Kidney (tissue), 14 donors: ENCODE data around the gene SEPTIN10. TPM values are rescaled to one million over a fixed set of nuclear protein-coding genes. Genes with fewer than 3 reads are reported as not detected.

Source experiments
- DNase-seq, 5 donors: peaks; one replicate each; pipeline ENCODE4 v3.0.0-alpha.2; 2013 to 2020
- FAIRE-seq: peaks from 2 replicates; lab custom pipeline; 2012; peaks lifted over from hg19 to GRCh38; lab: Jason Lieb, UNC
- H3K27ac ChIP-seq, 2 donors: one replicate each; pipeline ENCODE4 v1.7.0; 2013; ENCODE audit warnings: low read depth in 2 of 2, low read length in 2 of 2, inconsistent platforms in 1 of 2
- H3K27me3 ChIP-seq: one replicate; pipeline ENCODE4 v1.7.1; 2013; ENCODE audit warnings: low read length, inconsistent platforms; ENCODE audit not compliant: control insufficient read depth, insufficient read depth
- H3K36me3 ChIP-seq, 3 donors: one replicate each; pipeline versions ENCODE4 v1.7.0 to v1.7.1; 2013; ENCODE audit warnings: low read length in 3 of 3, control low read depth in 1 of 3, inconsistent platforms in 1 of 3; ENCODE audit not compliant: insufficient read depth in 3 of 3, control insufficient read depth in 2 of 3
- H3K4me1 ChIP-seq, 3 donors: one replicate each; pipeline versions ENCODE4 v1.7.0 to v1.7.1; 2013; ENCODE audit warnings: low read length in 3 of 3, inconsistent platforms in 1 of 3, low read depth in 1 of 3; ENCODE audit not compliant: control insufficient read depth in 2 of 3, insufficient read depth in 2 of 3
- H3K4me3 ChIP-seq, 3 donors: one replicate each; pipeline versions ENCODE4 v1.7.0 to v1.8.1; 2013; ENCODE audit warnings: low read length in 3 of 3, control low read depth in 1 of 3, inconsistent platforms in 1 of 3
- H3K9ac ChIP-seq, 3 donors: one replicate each; pipeline versions ENCODE4 v1.7.0 to v1.7.1; 2013; ENCODE audit warnings: low read length in 3 of 3, control low read depth in 1 of 3, inconsistent platforms in 1 of 3
- H3K9me3 ChIP-seq, 3 donors: one replicate each; pipeline versions ENCODE4 v1.7.0 to v1.7.1; 2013; ENCODE audit warnings: low read length in 3 of 3, control low read depth in 1 of 3, inconsistent platforms in 1 of 3; ENCODE audit not compliant: control insufficient read depth in 2 of 3, insufficient read depth in 1 of 3
- intact Hi-C: fragments of 100-400 bp; cut with DNase I; formaldehyde crosslinking; loops from one replicate; pipeline ENCODE4 v1.11.1; 2022
- polyA plus RNA-seq: library from polyadenylated mRNA; stranded (reverse); fragments of 350-450 nt; fragmentation: Illumina TruSeq; extraction: RNeasy Lipid Tissue Mini Kit (QIAGEN cat#74804); gene quantifications from one replicate; pipeline ENCODE4 v1.2.3, GENCODE V29; 2014; ENCODE audit warnings: low read depth, low replicate concordance; ENCODE audit not compliant: insufficient read depth
- total RNA-seq: library from RNA; stranded (reverse); fragmentation: NEBNext Ultra II Directional; extraction: Animal tissue kit (Norgen Biotek cat#: 25700); gene quantifications from one replicate; pipeline ENCODE4 v1.2.1, GENCODE V29; 2021
- TF ChIP-seq, protein P1 (sequence below): IDR thresholded peaks from 3 replicates; pipeline ENCODE4 v1.5.1; 2012; ENCODE audit warnings: mild to moderate bottlenecking, moderate library complexity, borderline replicate concordance; ENCODE audit not compliant: insufficient read depth; ENCODE audit errors: extremely low read depth
- donor health status: control.
- donor health status: control.
- donor health status: control.
- donor health status: control.
- donor health status: control.
- donor health status: DM: yes; HTN: yes; CAD: no.
- donor health status: Normal renal cell carcinoma (clear cell type).

Gene SEPTIN10
- total and polyA plus RNA-seq, 2 donors from 2014 or later = 20.8 to 80.7 TPM

DNA sequence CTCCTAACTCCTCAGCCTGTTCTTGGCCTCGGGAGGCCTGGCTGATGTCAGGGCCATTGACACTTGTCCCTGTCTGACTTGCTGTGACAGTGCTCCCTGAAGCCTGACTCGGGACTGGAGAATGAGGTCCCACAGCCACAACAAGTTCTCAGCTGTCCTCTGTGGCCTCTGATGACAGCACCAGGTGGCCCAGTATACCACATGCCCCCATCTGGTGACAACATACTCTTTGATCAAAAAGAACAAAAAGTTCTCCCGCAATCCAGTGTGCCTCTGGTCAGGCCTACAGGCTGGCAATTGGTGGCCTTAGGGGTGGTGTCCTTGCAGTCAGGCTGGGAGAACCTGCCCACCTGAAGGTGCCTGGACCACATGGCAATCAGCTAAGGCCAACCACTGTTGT is 102.6 kb downstream of the SEPTIN10 start:
- intact Hi-C loops = loop anchor here (5.0 kb wide), 1 partner anchor 384 kb away; the partner anchor contains the start of gene SH3RF3
- Histone ChIP-seq H3K4me1 (peaks cover 0 to 16% (median 11%) of the 10 kb centered on the region in 3 donors), H3K27ac (no peak overlapping the region), H3K27me3 (peaks cover 3% of the 10 kb centered on the region), H3K9me3 (peaks cover 0 to 3% (median 0%) of the 10 kb centered on the region in 3 donors), H3K4me3 (no peak overlapping the region), H3K36me3 (no peaks in the 10 kb centered on the region), H3K9ac (no peak overlapping the region)
- DNase-seq = no peak
- TF ChIP-seq, protein P1, sequence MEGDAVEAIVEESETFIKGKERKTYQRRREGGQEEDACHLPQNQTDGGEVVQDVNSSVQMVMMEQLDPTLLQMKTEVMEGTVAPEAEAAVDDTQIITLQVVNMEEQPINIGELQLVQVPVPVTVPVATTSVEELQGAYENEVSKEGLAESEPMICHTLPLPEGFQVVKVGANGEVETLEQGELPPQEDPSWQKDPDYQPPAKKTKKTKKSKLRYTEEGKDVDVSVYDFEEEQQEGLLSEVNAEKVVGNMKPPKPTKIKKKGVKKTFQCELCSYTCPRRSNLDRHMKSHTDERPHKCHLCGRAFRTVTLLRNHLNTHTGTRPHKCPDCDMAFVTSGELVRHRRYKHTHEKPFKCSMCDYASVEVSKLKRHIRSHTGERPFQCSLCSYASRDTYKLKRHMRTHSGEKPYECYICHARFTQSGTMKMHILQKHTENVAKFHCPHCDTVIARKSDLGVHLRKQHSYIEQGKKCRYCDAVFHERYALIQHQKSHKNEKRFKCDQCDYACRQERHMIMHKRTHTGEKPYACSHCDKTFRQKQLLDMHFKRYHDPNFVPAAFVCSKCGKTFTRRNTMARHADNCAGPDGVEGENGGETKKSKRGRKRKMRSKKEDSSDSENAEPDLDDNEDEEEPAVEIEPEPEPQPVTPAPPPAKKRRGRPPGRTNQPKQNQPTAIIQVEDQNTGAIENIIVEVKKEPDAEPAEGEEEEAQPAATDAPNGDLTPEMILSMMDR = no peak
- FAIRE-seq = no peak

DNA sequence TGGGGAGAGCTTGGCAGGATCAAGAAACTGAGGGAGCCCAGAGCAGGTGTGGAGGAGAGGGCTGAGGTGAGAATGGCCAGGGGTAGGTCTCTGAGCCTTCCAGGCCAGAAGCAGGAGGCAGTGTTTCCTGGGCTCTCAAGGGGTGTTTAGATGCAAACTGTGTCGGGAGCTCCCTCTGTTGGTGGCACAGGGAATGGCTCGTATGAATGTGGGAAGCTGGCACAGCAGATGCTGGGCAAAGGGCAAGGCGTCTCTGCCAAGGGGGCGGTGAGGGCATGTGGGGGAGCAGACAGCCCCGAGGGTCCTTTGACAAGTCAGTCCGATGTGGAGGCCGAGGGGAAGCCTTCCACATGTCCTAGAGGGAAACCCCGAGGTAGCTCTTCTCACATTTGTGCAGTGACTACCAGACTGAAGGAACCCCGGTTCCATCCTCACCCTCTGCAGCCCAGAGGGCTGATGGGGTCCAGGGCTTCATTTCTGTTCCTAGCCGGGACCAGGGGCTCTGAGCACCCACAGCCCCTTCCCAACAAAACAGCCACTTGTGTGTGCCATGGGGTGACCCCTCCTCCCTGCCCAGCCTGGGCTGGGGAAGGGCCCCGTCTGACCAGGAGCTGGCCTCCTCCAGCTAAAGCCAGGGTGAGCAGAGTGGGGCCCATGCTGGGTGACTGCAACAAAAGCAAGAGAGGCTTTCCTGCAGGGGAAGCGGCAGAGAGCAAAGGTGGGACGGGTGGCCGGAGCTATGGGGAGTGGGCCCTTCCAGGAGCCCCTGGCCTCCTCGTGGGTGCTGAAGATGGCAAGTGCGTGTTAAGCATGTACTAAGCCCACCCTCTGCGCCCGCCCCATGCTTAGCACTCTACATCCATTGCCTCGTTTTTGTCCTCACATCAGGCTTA is 103.4 kb downstream of the SEPTIN10 start:
- peak; percentile 82 to 89 (median 85) for DNase-seq
- no peak overlapping the region for H3K9ac ChIP-seq
- FAIRE-seq = no peak
- H3K27me3 ChIP-seq = peaks cover 3% of the 10 kb centered on the region
- H3K9me3 ChIP-seq = peaks cover 0 to 3% (median 0%) of the 10 kb centered on the region in 3 donors
- H3K4me3 ChIP-seq = no peak overlapping the region
- H3K36me3 ChIP-seq = no peaks in the 10 kb centered on the region
- H3K27ac ChIP-seq = no peak overlapping the region
- intact Hi-C loops = loop anchor here (5.0 kb wide), 1 partner anchor 383 kb away; the partner anchor contains the start of gene SH3RF3
- TF ChIP-seq, protein P1 = peak; percentile 93
- peaks cover 0 to 15% (median 11%) of the 10 kb centered on the region in 3 donors for H3K4me1 ChIP-seq

DNA sequence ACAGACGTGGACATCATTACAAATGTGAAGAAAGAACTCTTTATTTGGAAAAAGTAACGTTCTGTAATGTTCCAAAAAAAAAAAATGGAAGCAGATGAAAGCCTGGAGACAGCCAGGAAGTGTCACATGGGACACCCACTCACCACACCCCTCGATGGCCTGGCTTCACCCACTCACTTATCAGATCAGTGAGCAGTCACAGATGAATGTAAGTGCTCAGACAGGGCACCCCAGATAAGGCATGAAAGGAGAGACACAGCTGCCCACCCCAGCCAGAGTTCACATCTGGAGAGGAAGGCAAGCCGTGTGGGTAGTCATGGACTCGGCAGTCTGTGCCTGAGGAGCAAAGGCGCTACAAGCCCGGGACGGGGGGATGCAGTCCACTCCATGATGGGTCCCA is 105.2 kb downstream of the SEPTIN10 start:
- Histone ChIP-seq H3K9me3 (peaks cover 0 to 3% (median 0%) of the 10 kb centered on the region in 3 donors), H3K4me1 (peaks cover 0 to 4% (median 3%) of the 10 kb centered on the region in 3 donors), H3K36me3 (no peaks in the 10 kb centered on the region), H3K9ac (no peak overlapping the region), H3K27me3 (peaks cover 3% of the 10 kb centered on the region), H3K4me3 (no peak overlapping the region), H3K27ac (no peak overlapping the region)
- DNase-seq (no peak), FAIRE-seq (no peak)
- intact Hi-C loops = no loop called here
- TF ChIP-seq, protein P1 = no peak
